H1 (cell line): ENCODE results near the gene CRB2. TPM values are rescaled to one million over a fixed set of nuclear protein-coding genes. Genes with fewer than 3 reads are reported as not detected.

Experiments used
- CTCF ChIA-PET: fragments of 300-600 bp; sonication (Branson Sonifier 250); formaldehyde crosslinking; loops from one replicate; lab custom pipeline; 2021; ENCODE audit not compliant: partially characterized antibody; lab: Charles Lee
- POLR2A ChIA-PET: fragments of 300-600 bp; sonication (Branson Sonifier 250); formaldehyde crosslinking; loops from one replicate; lab custom pipeline; 2021; ENCODE audit warnings: inconsistent platforms; ENCODE audit not compliant: partially characterized antibody; lab: Charles Lee
- DNase-seq, 2 experiments: peaks; one replicate each; pipeline versions ENCODE4 v3.0.0 to v3.0.0-alpha.2; 2010 to 2022; ENCODE audit warnings: low spot score in 2 of 2, low read depth in 1 of 2, mixed read lengths in 1 of 2
- FAIRE-seq: peaks from 2 replicates; lab custom pipeline; 2011; peaks lifted over from hg19 to GRCh38; lab: Jason Lieb, UNC
- H2AFZ ChIP-seq: 2 replicates; pipeline ENCODE4 v1.8.1; 2012; ENCODE audit warnings: low read length, inconsistent platforms
- H2AK5ac ChIP-seq: 2 replicates; pipeline ENCODE4 v1.6.1; 2013; ENCODE audit warnings: low read depth, low read length
- H2BK120ac ChIP-seq: replicated peaks from 2 replicates; pipeline ENCODE3; 2013; ENCODE audit warnings: low read depth, low read length, inconsistent platforms
- H2BK12ac ChIP-seq: 2 replicates; pipeline ENCODE4 v1.6.1; 2013; ENCODE audit warnings: low read depth, low read length
- H2BK15ac ChIP-seq: 2 replicates; pipeline ENCODE4 v1.6.1; 2013; ENCODE audit warnings: low read length
- H2BK20ac ChIP-seq: 2 replicates; pipeline ENCODE4 v1.6.1; 2013; ENCODE audit warnings: low read length
- H2BK5ac ChIP-seq: 2 replicates; pipeline ENCODE4 v1.6.1; 2013; ENCODE audit warnings: low read depth, low read length
- H3K14ac ChIP-seq: 2 replicates; pipeline ENCODE4 v1.6.1; 2013; ENCODE audit warnings: inconsistent platforms; ENCODE audit not compliant: insufficient read length
- H3K18ac ChIP-seq: 2 replicates; pipeline ENCODE4 v1.6.1; 2013; ENCODE audit warnings: low read length; ENCODE audit errors: extremely low read depth
- H3K23ac ChIP-seq: 2 replicates; pipeline ENCODE4 v1.6.1; 2013; ENCODE audit warnings: inconsistent platforms; ENCODE audit not compliant: insufficient read length
- H3K23me2 ChIP-seq: 2 replicates; pipeline ENCODE4 v1.6.1; 2013; ENCODE audit warnings: low read depth, low read length
- H3K27ac ChIP-seq: 2 replicates; pipeline ENCODE4 v1.6.1; 2011; ENCODE audit warnings: low read depth, low read length, inconsistent platforms
- H3K27me3 ChIP-seq, 4 experiments: replicated peaks in 1 of 4; 1 replicate in 1 of 4; 2 replicates in 3 of 4; pipeline versions ENCODE4 v1.6.1 to v1.8.1; 2011 to 2013; ENCODE audit warnings: low read length in 3 of 4, mild to moderate bottlenecking in 3 of 4, inconsistent platforms in 2 of 4, mixed read lengths in 2 of 4, moderate library complexity in 1 of 4; ENCODE audit not compliant: control insufficient read depth in 3 of 4, insufficient read depth in 3 of 4; ENCODE audit errors: extremely low read depth in 1 of 4
- H3K36me3 ChIP-seq, 4 experiments: 2 replicates each; pipeline versions ENCODE4 v1.6.1 to v1.8.1; 2011 to 2013; ENCODE audit warnings: mild to moderate bottlenecking in 4 of 4, low read length in 3 of 4, moderate library complexity in 2 of 4, control low read depth in 1 of 4, inconsistent platforms in 1 of 4; ENCODE audit not compliant: insufficient read depth in 4 of 4, control insufficient read depth in 2 of 4
- H3K4ac ChIP-seq: replicated peaks from 2 replicates; pipeline ENCODE3; 2013; ENCODE audit warnings: low read length, low read depth, mixed read lengths, inconsistent platforms; ENCODE audit not compliant: insufficient read length
- H3K4me1 ChIP-seq, 4 experiments: replicated peaks in 1 of 4; 1 replicate in 1 of 4; 2 replicates in 3 of 4; pipeline versions ENCODE4 v1.6.1 to v1.8.1; 2011 to 2013; ENCODE audit warnings: low read length in 3 of 4, inconsistent platforms in 2 of 4, mixed read lengths in 1 of 4; ENCODE audit not compliant: insufficient read depth in 4 of 4, control insufficient read depth in 3 of 4
- H3K4me2 ChIP-seq, 2 experiments: 2 replicates each; pipeline versions ENCODE4 v1.6.1 to v1.8.1; 2011 to 2013; ENCODE audit warnings: low read depth in 2 of 2, low read length in 2 of 2, control low read depth in 1 of 2, inconsistent platforms in 1 of 2, mild to moderate bottlenecking in 1 of 2; ENCODE audit not compliant: insufficient read depth in 1 of 2
- H3K4me3 ChIP-seq, 4 experiments: fragments of 200-600, 300-600 bp in 1 of 4; sonication (generic), shearing (Covaris generic), sonication (Bioruptor Twin) in 1 of 4; 2 replicates each; pipeline versions ENCODE4 v1.5.1 to v1.8.1; 2011 to 2016; ENCODE audit warnings: low read length in 4 of 4, low read depth in 3 of 4, control low read depth in 2 of 4, inconsistent platforms in 2 of 4, mild to moderate bottlenecking in 2 of 4, mixed read lengths in 1 of 4, moderate library complexity in 1 of 4; ENCODE audit not compliant: insufficient read depth in 2 of 4; ENCODE audit errors: extremely low read depth in 1 of 4
- H3K56ac ChIP-seq: replicated peaks from 2 replicates; pipeline ENCODE3; 2013; ENCODE audit warnings: low read depth, mild to moderate bottlenecking, mixed read lengths, low read length, inconsistent platforms; ENCODE audit not compliant: insufficient read length
- H3K79me1 ChIP-seq: 2 replicates; pipeline ENCODE4 v1.6.1; 2013; ENCODE audit warnings: low read depth, low read length, control low read depth
- H3K79me2 ChIP-seq, 2 experiments: 2 replicates each; pipeline versions ENCODE4 v1.6.1 to v1.8.1; 2012 to 2013; ENCODE audit warnings: low read length in 2 of 2, mild to moderate bottlenecking in 2 of 2, inconsistent platforms in 1 of 2; ENCODE audit not compliant: insufficient read depth in 2 of 2, control insufficient read depth in 1 of 2
- H3K9ac ChIP-seq, 4 experiments: replicated peaks in 1 of 4; 1 replicate in 1 of 4; 2 replicates in 3 of 4; pipeline versions ENCODE4 v1.6.1 to v1.8.1; 2011 to 2013; ENCODE audit warnings: low read depth in 3 of 4, low read length in 3 of 4, control low read depth in 2 of 4, mild to moderate bottlenecking in 2 of 4, moderate library complexity in 2 of 4, inconsistent platforms in 1 of 4; ENCODE audit errors: extremely low read depth in 1 of 4
- H3K9me3 ChIP-seq, 2 experiments: 2 replicates each; pipeline versions ENCODE4 v1.6.1 to v1.8.1; 2012 to 2013; ENCODE audit warnings: mild to moderate bottlenecking in 2 of 2, moderate library complexity in 2 of 2, control low read depth in 1 of 2, inconsistent platforms in 1 of 2, low read depth in 1 of 2, low read length in 1 of 2, mixed read lengths in 1 of 2; ENCODE audit not compliant: insufficient read depth in 2 of 2
- H4K20me1 ChIP-seq, 2 experiments: replicated peaks in 1 of 2; 2 replicates each; pipeline versions ENCODE3 to v1.8.1; 2011 to 2013; ENCODE audit warnings: inconsistent platforms in 2 of 2, low read length in 2 of 2, mild to moderate bottlenecking in 1 of 2; ENCODE audit not compliant: insufficient read depth in 2 of 2, control insufficient read depth in 1 of 2
- H4K5ac ChIP-seq: 2 replicates; pipeline ENCODE4 v1.6.1; 2013; ENCODE audit warnings: low read length, low read depth, mixed read lengths, inconsistent platforms; ENCODE audit not compliant: insufficient read length
- H4K8ac ChIP-seq: 2 replicates; pipeline ENCODE4 v1.8.0; 2013; ENCODE audit warnings: mild to moderate bottlenecking, moderate library complexity, low read length, inconsistent platforms; ENCODE audit not compliant: insufficient read depth; ENCODE audit errors: extremely low read depth
- H4K91ac ChIP-seq: replicated peaks from 2 replicates; pipeline ENCODE3; 2013; ENCODE audit warnings: low read length, mixed read lengths, inconsistent platforms; ENCODE audit not compliant: insufficient read length
- ASH2L ChIP-seq: fragments of 200-600, 300-600 bp; sonication (generic); IDR thresholded peaks from one replicate; pipeline ENCODE4 v1.7.1; 2017; ENCODE audit warnings: low read length
- CTBP2 ChIP-seq: IDR thresholded peaks from 2 replicates; pipeline ENCODE4 v1.7.0; 2011; ENCODE audit warnings: borderline replicate concordance, mild to moderate bottlenecking, moderate library complexity, mixed read lengths, low read length; ENCODE audit not compliant: insufficient read depth, insufficient read length
- EP300 ChIP-seq, 2 experiments: IDR thresholded peaks; 1 replicate in 1 of 2; 2 replicates in 1 of 2; pipeline ENCODE4 v1.6.1; 2011 to 2012; ENCODE audit warnings: low read depth in 2 of 2, low read length in 2 of 2, mild to moderate bottlenecking in 2 of 2, borderline replicate concordance in 1 of 2, inconsistent platforms in 1 of 2, moderate library complexity in 1 of 2
- NRF1 ChIP-seq: IDR thresholded peaks from 2 replicates; pipeline ENCODE4 v1.6.1; 2011; ENCODE audit warnings: mild to moderate bottlenecking, low read depth, low read length, improper control_type of control experiment
- SP1 ChIP-seq: IDR thresholded peaks from 2 replicates; pipeline ENCODE4 v1.6.1; 2011; ENCODE audit warnings: low read depth, low read length
- WGBS, 2 experiments: shearing (Covaris generic) in 1 of 2; methylation state at CpG; one replicate each; pipeline versions ENCODE4 v1.1.6 to v1.1.7; 2013 to 2015; ENCODE audit warnings: low lambda C conversion rate in 2 of 2, mixed read lengths in 2 of 2, inconsistent platforms in 1 of 2, low coverage in 1 of 2, missing lambda C conversion rate in 1 of 2; ENCODE audit not compliant: insufficient replicate concordance in 2 of 2, insufficient coverage in 1 of 2, insufficient read length in 1 of 2; ENCODE audit errors: extremely low coverage in 1 of 2, missing lambda C conversion rate in 1 of 2; 5-methylcytosine and 5-hydroxymethylcytosine counted together
- polyA plus RNA-seq, 7 experiments: library from polyadenylated mRNA; depleted of rRNA in 3 of 7; stranded (reverse) in 5 of 7; unstranded in 2 of 7; fragments of >200 nt in 5 of 7; fragments of 200-250 nt in 2 of 7; gene quantifications; 1 replicate in 5 of 7; 2 replicates in 1 of 7; 4 replicates in 1 of 7; pipeline versions ENCODE4 v1.2.1 to v1.2.3, GENCODE V29; 2011 to 2013; ENCODE audit warnings: missing spikeins in 2 of 7, mixed read lengths in 2 of 7
- total RNA-seq: library from RNA; stranded (reverse); fragmentation: NEBNext Ultra II Directional; extraction: Animal tissue kit (Norgen Biotek cat#: 25700); gene quantifications from 2 replicates; pipeline ENCODE4 v1.2.1, GENCODE V29; 2021

The CRB2 gene
- total and polyA plus RNA-seq, 2 of the 8 experiments (the other 6 are each of a cell fraction or from before 2014, with no cell fraction given) = 4.0 to 8.4 TPM

DNA sequence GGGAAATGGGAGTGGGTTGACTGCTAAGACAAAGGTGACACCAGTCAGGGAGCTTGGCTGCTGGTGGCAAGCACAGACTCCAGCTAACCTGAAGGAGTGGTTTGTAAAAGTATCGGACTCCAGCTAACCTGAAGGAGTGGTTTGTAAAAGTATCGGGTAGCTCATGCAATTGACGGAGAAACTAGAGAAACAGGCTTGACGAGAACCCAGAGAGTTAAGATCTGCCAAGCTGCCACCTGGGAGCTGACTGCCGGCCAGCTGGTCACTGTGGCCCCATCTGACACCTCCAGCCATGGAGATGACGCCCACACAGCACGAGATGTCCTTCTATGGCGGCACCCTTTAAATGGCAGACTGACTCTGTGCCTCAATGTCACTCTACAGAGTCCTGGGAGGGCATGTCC is 28.3 kb upstream of the CRB2 start:
- Histone ChIP-seq H2BK120ac (no peak overlapping the region), H3K79me1 (no peaks in the 10 kb centered on the region), H3K4me2 (0 out of 4 replicates have a peak overlapping the region, but pooled peaks of 1 of the 2 experiments have one; percentile 12), H3K9ac (no peak overlapping the region), H3K27me3 (peaks cover 0 to 5% (median 0%) of the 10 kb centered on the region in 4 experiments; a peak in 1 of 7 replicates), H4K91ac (no peak overlapping the region), H3K4me3 (no peak overlapping the region), H2BK15ac (no peak overlapping the region; the same call in 1 of the 2 replicates), H3K4me1 (peaks cover 0 to 12% (median 6%) of the 10 kb centered on the region in 4 experiments; a peak in 6 of 7 replicates), H3K56ac (no peak overlapping the region), H2BK12ac (no peak overlapping the region), H4K20me1 (no peaks in the 10 kb centered on the region), H2BK20ac (no peak overlapping the region), H3K14ac (no peak overlapping the region), H3K23me2 (no peaks in the 10 kb centered on the region; the same call in 1 of the 2 replicates), H4K8ac (no peak overlapping the region; the same call in 1 of the 2 replicates), H2AFZ (no peak overlapping the region), H3K79me2 (no peaks in the 10 kb centered on the region), H3K18ac (no peak overlapping the region), H3K27ac (no peak overlapping the region), H3K23ac (no peak overlapping the region), H3K9me3 (no peaks in the 10 kb centered on the region), H3K4ac (no peak overlapping the region), H2AK5ac (0 out of 2 replicates have a peak overlapping the region, but pooled peaks have one; percentile 15), H4K5ac (no peak overlapping the region), H2BK5ac (no peak overlapping the region; the same call in 1 of the 2 replicates), H3K36me3 (no peaks in the 10 kb centered on the region)
- DNase-seq = no peak
- POLR2A ChIA-PET = interaction anchor here (0.6 kb wide), 1 partner anchor 24 kb away, joined by 3 read pairs; no protein-coding TSS in a partner anchor
- TF ChIP-seq NRF1 = no peak
- TF ChIP-seq EP300 (IDR thresholded peaks at IDR 0.05; ENCODE audit: borderline replicate concordance in 1 of 2, low read depth in 2 of 2, low read length in 2 of 2) = no peak
- TF ChIP-seq ASH2L = peak; percentile 33
- TF ChIP-seq CTBP2 = no peak
- TF ChIP-seq SP1 = 0 out of 2 replicates have a peak, but pooled peaks have one; percentile 28
- CTCF ChIA-PET = interaction anchor here (0.7 to 2.0 kb wide), 7 partner anchors 9 to 246 kb away, joined by 3 to 6 read pairs (median 3); no protein-coding TSS in a partner anchor
- FAIRE-seq = no peak
- WGBS, 2 experiments = 81% methylated on average over 8 of the region's 8 CpGs; no CpG with 5 or more reads in 1 of the 2 experiments
